SK-N-SH treated with all-trans-retinoic acid at 6 μM for 48 hours (cell line): ENCODE data around the gene TOR2A.

ENCODE experiments used
- ARNTL ChIP-seq: fragments of 450-650 bp; formaldehyde crosslinking; IDR thresholded peaks from 2 replicates; pipeline ENCODE4 v1.5.0; 2020; ENCODE audit warnings: low read depth, mild to moderate bottlenecking, moderate library complexity, borderline replicate concordance
- CSDC2 ChIP-seq: fragments of 250-450 bp; sonication (Bioruptor Pico); IDR thresholded peaks from 2 replicates; pipeline ENCODE4 v1.5.0; 2020; ENCODE audit warnings: mild to moderate bottlenecking, moderate library complexity
- ISL1 ChIP-seq: fragments of 250-450 bp; sonication (Bioruptor Pico); IDR thresholded peaks from 2 replicates; pipeline ENCODE4 v2.1.2; 2022; ENCODE audit warnings: mild to moderate bottlenecking, moderate library complexity
- OSR1 ChIP-seq: fragments of 250-450 bp; sonication (Bioruptor Pico); IDR thresholded peaks from 2 replicates; pipeline ENCODE4 v1.8.0; 2022; ENCODE audit warnings: moderate library complexity, mild to moderate bottlenecking, inconsistent platforms
- PPARA ChIP-seq: fragments of 250-450 bp; sonication (Bioruptor Pico); IDR thresholded peaks from 2 replicates; pipeline ENCODE4 v1.5.0; 2020; ENCODE audit warnings: mild to moderate bottlenecking, borderline replicate concordance
- SNAI2 ChIP-seq: fragments of 250-450 bp; sonication (Bioruptor Pico); IDR thresholded peaks from 2 replicates; pipeline ENCODE4 v1.5.0; 2020; ENCODE audit warnings: mild to moderate bottlenecking, moderate library complexity
- TOX ChIP-seq: fragments of 250-450 bp; sonication (Bioruptor Pico); IDR thresholded peaks from 2 replicates; pipeline ENCODE4 v1.8.0; 2021; ENCODE audit warnings: mild to moderate bottlenecking, moderate library complexity, borderline replicate concordance
- ZFP3 ChIP-seq: fragments of 250-450 bp; sonication (Bioruptor Pico); IDR thresholded peaks from 2 replicates; pipeline ENCODE4 v1.5.0; 2020; ENCODE audit warnings: mild to moderate bottlenecking, moderate library complexity
- ZFP30 ChIP-seq: fragments of 450-650 bp; formaldehyde crosslinking; IDR thresholded peaks from 2 replicates; pipeline ENCODE4 v1.5.0; 2022; ENCODE audit warnings: mild to moderate bottlenecking, moderate library complexity
- ZNF565 ChIP-seq: fragments of 450-650 bp; formaldehyde crosslinking; conservative IDR thresholded peaks from 2 replicates; pipeline ENCODE4 v1.5.0; 2020; ENCODE audit warnings: low read depth, mild to moderate bottlenecking, moderate library complexity
- TF ChIP-seq, protein P1 (sequence below): fragments of 250-450 bp; sonication (Bioruptor Pico); IDR thresholded peaks from 2 replicates; pipeline ENCODE4 v1.8.0; 2021; ENCODE audit warnings: low read depth, mild to moderate bottlenecking, moderate library complexity, borderline replicate concordance
- TF ChIP-seq, protein P2 (sequence below): fragments of 250-450 bp; sonication (Bioruptor Pico); IDR thresholded peaks from 2 replicates; pipeline ENCODE4 v1.8.0; 2020; ENCODE audit warnings: mild to moderate bottlenecking, moderate library complexity, borderline replicate concordance
- TF ChIP-seq, protein P3 (sequence below): fragments of 250-450 bp; sonication (Bioruptor Pico); IDR thresholded peaks from 2 replicates; pipeline ENCODE4 v1.5.1; 2021; ENCODE audit warnings: mild to moderate bottlenecking, moderate library complexity

DNA sequence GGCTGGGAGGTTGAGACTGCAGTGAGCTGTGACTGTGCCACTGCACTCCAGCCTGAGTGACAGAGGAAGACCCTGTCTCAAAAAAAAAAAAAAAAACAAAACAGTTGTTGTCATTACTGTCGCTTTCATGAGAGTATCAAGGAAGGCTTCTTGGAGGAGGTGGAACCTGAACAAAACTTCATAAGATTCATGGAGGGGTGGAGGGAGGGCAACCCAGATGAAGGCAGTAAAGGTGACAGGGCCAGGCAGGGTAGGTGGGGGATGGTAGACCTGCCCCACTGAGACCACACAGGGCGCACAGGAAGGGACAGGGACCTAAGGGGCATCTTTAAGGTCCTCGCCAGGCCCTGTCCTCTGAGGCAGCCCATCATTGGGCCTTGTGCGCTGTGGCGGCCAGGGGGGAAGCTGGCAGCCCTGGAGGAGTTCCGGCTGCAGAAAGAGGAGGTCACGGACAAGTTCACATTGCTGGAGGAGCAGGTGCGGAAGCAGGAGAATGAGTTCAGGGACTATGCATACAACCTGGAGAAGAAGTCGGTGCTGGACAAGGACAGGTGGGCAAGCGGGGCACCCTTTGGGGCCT, 24.8 kb downstream of the TOR2A start:
- no peak for TF ChIP-seq ZNF565
- TF ChIP-seq, protein P1, sequence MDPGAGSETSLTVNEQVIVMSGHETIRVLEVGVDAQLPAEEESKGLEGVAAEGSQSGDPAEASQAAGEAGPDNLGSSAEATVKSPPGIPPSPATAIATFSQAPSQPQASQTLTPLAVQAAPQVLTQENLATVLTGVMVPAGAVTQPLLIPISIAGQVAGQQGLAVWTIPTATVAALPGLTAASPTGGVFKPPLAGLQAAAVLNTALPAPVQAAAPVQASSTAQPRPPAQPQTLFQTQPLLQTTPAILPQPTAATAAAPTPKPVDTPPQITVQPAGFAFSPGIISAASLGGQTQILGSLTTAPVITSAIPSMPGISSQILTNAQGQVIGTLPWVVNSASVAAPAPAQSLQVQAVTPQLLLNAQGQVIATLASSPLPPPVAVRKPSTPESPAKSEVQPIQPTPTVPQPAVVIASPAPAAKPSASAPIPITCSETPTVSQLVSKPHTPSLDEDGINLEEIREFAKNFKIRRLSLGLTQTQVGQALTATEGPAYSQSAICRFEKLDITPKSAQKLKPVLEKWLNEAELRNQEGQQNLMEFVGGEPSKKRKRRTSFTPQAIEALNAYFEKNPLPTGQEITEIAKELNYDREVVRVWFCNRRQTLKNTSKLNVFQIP (CRISPR knock-in tag): no peak
- TF ChIP-seq, protein P2, sequence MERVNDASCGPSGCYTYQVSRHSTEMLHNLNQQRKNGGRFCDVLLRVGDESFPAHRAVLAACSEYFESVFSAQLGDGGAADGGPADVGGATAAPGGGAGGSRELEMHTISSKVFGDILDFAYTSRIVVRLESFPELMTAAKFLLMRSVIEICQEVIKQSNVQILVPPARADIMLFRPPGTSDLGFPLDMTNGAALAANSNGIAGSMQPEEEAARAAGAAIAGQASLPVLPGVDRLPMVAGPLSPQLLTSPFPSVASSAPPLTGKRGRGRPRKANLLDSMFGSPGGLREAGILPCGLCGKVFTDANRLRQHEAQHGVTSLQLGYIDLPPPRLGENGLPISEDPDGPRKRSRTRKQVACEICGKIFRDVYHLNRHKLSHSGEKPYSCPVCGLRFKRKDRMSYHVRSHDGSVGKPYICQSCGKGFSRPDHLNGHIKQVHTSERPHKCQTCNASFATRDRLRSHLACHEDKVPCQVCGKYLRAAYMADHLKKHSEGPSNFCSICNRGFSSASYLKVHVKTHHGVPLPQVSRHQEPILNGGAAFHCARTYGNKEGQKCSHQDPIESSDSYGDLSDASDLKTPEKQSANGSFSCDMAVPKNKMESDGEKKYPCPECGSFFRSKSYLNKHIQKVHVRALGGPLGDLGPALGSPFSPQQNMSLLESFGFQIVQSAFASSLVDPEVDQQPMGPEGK (CRISPR knock-in tag): no peak
- TF ChIP-seq ISL1: no peak
- TF ChIP-seq ARNTL: no peak
- no peak for TF ChIP-seq ZFP3 (CRISPR knock-in tag)
- TF ChIP-seq PPARA (CRISPR knock-in tag): no peak
- no peak for TF ChIP-seq TOX
- TF ChIP-seq OSR1 (CRISPR knock-in tag): no peak
- TF ChIP-seq CSDC2: no peak
- TF ChIP-seq, protein P3, sequence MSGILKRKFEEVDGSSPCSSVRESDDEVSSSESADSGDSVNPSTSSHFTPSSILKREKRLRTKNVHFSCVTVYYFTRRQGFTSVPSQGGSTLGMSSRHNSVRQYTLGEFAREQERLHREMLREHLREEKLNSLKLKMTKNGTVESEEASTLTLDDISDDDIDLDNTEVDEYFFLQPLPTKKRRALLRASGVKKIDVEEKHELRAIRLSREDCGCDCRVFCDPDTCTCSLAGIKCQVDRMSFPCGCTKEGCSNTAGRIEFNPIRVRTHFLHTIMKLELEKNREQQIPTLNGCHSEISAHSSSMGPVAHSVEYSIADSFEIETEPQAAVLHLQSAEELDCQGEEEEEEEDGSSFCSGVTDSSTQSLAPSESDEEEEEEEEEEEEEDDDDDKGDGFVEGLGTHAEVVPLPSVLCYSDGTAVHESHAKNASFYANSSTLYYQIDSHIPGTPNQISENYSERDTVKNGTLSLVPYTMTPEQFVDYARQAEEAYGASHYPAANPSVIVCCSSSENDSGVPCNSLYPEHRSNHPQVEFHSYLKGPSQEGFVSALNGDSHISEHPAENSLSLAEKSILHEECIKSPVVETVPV (CRISPR knock-in tag): no peak
- TF ChIP-seq SNAI2 (CRISPR knock-in tag): no peak
- no peak for TF ChIP-seq ZFP30
